ENCODE measurements around the gene CD247.

Gene CD247

DNA sequence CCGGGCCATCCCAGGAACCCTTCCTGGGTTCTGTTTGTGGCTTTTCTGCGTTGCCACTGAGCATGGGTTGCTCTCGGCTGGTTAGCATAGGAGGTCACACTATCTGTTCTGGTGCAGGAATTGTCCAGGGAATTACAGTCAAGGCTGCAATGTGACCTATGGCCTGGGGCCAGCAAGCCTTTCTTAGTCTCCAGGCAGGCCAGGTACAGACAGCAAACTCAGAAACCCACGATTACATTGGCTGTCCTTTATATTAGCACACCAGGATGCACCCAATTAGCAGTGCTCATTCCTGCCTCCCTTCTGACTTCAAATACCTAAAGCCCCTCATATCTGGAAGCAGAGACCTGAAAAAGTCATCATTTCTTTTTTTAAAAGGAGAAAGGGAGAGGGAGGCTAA lies 55.2 kb downstream of the CD247 start:
- DNase-seq (ENCODE audit: low read depth), result no peak

DNA sequence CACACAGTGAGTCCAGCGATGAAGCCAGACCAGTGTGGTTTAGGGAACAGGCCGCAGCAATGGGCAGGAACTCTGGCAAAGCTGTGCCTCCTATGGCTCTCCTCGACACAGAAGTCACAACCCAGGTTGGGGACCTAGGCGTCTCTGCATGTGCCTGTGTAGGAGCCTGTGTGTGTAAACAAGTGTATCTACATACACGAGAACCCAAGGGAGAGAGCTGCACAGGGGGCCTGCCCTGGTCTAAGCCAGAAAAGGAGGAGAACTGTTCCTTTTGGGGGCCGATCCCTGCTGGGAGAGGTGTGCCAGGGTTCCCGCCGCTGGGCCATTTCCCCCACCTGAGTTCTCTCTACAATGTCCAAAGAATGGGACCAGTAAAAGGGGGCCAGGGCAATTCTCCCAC lies 56.0 kb downstream of the CD247 start:
- no peak for DNase-seq (ENCODE audit: low read depth)

DNA sequence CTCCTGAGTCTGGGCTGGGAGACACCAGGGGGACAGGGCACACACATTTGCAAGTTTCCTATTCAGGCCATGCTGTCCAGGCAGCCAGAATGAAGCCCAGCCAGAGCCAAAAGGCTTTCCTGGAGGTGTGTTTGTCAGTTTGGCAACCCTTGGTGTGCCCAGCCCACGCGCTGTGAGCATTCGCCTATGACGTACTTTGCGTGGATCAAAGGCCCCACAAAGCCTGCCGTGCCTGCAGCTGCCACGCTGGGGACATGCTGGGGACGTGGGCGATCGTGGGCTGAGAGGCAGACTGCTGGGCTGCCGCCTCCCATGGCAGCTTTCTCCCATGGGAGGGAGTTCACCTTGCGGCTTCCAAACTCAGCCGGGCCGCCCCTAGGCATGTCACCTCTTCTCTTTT lies 57.5 kb downstream of the CD247 start:
- DNase-seq (ENCODE audit: low read depth), result no peak

DNA sequence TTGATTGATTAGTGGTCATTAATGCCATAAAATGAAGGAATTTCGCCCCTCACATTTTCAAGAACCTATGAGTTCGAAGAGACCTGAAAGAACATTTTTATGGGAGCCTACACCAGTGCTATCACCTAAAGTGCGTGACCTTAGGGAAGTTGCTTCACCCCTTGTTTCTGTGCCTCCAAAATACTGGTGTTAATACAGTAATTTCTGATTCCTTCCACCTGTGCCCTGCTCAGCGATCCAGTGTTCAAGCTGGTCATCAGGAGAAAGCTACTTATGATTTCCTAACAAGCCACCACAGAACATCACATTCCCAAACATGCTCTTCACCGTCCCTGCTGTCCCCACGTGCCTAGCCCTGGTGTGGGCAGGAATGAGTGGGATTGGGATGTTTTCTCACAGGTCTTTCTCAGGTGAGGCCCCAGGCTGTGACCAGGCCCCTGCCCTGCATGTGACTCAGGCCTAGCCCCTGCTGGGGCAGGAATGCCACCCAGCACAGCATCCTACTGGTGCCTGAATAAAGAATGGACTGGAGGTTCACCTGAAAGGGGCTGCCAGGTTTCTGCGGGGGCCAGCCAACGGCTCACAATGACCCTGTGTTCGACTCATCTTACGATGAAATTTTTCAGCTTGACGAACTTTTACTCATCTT lies 60.3 kb downstream of the CD247 start:
- DNase-seq (ENCODE audit: low read depth), result no peak

DNA sequence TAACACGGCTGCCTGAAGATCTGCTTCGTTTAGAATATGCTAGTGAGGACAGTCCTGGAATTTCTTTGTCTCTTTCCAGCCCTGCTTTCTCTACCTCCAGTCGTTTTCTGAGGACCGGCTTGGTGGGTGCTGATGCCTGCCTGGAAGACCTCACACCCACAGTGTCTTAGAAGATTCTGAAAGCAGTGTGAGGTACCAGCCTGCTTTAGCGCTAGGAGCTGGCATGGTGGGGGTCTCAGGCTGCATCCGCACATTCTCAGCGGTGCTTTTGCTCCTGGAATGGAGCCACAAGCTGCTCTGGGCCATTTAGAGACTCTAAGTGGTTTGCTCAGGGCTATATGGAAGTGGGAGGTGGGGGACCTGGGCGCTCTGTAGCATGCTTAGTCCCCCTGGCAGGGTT lies 61.4 kb downstream of the CD247 start:
- no peak for DNase-seq (ENCODE audit: low read depth)

DNA sequence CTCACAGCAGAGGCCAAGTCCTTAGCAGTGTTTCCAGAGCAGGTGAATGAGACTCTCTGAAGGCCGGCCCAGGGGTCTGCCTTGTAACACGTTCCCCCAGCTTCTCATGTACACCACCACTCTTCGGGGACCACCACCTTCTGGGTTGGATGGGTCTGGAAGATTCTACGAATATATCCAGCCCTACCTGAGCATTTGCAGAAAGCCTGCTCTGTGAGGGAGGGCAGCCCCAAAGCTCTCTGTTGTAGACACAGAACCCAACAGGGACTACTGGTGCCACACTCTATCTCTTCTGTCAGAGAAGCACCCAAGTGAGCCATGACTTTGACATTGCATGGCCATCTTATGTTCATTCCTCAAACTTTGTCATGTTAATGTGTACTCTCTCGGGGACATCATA lies 61.8 kb downstream of the CD247 start:
- no peak for DNase-seq (ENCODE audit: low read depth)

DNA sequence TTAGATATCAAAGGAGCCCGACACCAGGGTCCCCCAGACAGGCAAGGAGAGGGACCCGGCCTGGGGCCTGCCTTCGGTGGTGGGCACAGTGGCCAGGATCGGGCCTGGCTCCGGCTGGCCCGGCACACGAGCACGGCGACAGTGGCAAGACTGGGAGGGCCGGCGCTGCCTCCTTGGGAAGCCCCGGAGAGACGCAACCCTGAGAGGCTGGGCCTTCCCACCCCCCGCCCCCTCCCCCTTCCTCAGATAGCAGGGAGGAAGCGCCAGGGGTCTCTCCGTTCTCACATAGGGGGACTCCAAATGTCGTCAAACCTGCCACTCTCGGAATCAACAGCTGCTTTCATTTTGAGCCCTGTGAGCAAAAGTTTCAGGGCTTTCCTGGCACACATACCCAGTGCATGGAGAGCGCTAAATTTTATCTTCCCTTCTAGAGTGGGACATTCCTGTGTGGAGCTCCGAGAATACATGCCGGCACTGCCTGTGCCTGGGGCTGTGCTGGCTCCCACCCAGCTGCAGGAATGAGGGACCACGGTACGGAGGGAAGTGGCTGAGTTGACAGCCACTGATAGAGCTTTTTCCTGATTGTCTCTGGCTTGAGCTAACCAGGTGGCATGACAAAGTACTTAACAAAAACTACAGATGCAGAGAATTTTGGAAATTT lies 62.4 kb downstream of the CD247 start:
- no peak for DNase-seq (ENCODE audit: low read depth)

DNA sequence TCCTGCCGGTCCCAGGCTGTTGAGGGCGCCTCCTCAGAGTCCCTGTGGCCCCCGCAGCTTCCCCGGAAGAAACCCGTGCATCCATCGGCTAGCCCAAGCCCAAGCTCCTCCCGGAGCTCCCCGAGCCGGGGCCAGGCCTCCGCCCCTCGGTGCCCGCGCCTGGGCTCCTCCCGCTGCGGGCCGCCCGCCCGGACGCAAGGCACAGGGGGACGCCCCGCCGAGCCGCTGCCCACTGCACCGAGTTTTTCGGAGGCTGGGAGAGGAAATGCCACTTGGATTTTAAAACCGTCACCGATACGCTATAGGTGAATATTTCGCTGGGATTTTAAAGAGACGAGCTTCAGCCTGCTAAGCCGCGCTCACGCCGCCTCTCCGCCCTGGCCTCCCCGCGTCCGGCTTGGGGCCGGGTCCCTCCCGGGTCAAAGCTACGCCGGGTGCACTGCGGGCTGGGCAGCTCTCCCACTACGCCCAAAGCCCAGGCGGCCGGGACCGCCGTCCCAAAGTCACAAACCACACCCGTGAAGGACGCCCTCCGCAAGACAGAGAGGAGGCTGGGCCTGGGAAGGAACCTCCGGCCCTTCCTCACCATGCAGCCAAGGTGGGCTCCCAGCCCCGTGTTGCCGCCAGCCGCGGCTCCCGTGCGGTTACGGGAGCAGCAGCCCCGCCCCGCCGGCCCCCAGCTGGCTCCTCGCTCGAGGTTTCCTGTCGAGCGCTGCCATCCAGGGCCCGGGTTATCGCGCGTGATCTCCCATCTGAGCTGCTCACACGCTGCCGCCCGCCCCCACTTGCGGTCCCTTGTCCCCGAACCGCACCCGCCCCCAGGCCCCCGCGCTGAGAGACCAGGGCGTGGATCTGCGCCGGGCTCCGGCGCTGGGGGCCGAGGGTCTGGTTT lies 63.2 kb downstream of the CD247 start:
- DNase-seq (ENCODE audit: low read depth), result peak; percentile 61

DNA sequence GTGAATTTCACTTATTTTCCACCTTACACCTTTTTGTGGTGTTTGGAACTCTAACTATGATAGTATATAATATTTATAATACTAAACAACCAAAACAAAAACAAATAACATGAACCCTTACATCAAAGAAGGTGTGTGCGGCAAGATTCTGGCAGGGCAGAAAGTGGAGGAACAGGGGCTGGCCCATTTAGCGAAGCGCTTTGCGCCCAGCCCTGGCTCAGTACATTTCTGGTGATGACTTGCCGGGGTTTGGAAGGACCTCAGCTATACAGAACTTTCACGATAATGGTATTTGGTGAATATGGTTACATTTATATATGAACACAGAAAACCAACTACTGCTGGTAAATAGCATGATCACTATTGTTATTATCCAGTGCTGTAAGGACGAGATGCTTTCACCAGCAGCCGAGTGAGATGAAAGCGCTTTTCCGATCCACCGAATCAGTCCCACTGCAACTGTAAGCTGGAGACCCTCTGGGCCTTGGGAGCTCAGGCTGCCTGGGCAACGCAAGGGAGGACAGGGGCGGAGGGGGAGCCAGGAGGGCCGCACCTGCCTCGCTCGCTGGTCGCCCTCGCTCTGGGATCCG lies 63.9 kb downstream of the CD247 start:
- DNase-seq (ENCODE audit: low read depth), result no peak

DNA sequence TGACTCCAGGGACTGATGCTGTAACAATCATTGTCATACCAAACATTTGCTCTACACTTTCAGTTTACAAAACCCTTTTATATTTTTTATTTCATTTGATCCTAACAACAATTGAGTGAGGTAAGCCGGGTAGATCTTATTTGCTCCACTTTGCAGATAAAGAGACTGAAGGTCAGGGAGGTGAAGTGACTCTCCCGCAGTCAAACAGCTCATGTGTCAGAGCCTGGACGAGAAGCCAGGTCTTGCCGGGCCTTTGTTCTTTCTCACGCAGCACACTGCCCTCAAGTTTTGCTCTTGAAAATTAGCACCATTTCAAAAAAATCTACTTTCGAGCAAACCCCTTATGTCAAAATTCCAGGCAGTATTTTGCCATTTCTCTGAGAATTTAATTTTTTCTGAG lies 65.2 kb downstream of the CD247 start:
- no peak for DNase-seq (ENCODE audit: low read depth)

DNA sequence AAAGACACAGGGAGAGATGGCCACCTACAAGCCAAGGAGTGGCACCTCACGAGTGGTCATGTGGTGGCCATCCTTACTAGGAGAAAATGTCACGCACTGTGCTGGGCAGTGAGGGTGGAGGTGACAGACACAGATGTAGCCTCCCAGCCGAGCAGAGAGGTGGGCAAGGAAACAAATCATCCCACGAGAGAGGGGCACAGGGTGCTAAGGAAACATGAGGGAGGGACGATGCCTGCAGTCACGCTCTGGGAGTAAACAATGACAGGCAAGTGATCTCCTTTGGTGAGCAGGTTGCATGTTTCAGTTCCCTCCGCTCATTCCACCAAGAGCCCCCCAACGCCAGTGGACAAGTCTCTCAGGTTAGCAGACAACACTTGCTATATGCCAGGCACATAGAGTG lies 65.8 kb downstream of the CD247 start:
- no peak for DNase-seq (ENCODE audit: low read depth)

DNA sequence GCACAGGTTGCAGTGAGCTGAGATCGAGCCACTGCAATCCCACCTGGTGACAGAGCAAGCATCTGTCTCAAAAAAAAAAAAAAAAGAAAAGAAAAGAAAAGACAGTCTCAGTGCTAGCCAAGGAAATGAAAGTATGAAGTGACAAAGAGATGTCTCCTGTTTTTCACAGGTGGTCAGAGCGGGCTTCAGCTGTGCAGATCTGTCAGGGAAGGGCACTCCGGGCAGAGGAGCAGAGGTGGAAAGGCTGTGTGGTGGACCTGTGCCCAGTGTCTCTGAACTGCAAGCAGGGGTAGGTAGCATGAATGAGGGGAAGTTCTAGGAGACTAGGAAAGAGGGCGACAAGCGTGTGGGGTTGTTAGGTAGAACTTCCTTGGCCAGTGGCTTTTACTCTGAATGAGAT lies 67.5 kb downstream of the CD247 start:
- DNase-seq (ENCODE audit: low read depth), result no peak

DNA sequence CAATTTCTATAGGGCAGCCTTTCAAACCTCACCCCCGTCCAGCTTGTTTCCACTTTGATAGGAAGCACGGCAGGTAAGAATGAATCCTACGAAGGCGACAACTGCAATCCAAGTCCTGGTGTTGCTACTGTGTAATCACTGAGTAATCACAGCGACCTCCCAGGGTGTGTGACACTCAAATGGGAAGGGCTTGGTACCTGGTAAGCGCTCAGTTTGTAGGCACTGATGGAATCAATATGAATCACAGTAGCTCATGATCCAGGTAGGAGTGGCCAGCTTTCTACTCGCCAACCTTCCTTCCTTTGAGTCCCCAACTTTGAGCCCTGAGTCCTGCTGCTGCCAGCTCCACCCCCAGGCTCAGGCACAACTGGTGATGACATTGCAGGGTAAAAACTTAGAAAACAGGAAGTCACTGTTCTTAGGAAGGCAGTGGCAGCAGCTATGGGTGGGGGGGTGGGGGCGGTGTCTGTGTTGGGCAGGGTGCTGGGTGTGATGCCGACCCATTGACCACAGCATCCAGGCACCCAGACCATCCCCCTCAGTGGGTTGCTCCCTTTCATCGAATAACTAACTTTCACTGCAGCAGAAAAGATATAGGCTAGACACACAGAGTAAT lies 70.7 kb downstream of the CD247 start:
- no peak for DNase-seq (ENCODE audit: low read depth)

DNA sequence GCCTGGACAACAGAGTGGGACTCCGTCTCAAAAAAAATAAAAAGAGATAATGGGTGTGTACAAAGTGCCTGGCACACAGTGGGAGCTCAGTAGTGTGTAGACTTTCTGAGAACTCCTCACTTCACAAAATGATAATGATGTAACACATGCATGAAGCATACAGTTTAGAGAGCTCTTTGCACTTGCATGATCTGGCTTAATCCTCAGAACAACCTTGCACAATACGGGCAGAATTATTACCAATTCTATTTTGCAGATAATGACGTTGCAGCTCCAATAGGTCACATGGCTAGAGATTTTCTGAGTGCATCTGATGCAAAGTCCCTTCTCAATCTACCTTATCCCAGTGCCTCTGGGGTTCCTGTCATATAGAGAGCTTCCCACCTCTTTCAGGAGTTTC lies 71.4 kb downstream of the CD247 start:
- no peak for DNase-seq (ENCODE audit: low read depth)

DNA sequence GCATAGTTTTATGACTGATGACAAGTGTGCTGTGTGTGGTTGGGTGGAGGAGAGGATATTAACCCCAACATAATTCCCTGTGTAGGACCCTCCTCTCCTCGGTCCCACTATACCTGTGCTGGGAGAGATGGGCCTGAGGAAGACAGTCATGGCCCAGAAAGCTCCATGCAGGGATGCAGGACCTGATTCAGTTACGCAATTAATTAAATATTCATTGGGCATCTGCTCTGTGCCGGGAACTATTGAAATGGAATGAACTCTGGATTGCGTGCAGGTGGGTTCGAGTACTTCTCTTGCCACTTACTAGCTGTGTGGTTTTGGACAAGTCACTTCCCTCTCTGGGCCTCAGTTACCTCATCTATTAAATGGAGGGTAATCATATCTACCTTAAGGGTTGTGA lies 74.6 kb downstream of the CD247 start:
- no peak for DNase-seq (ENCODE audit: low read depth)

DNA sequence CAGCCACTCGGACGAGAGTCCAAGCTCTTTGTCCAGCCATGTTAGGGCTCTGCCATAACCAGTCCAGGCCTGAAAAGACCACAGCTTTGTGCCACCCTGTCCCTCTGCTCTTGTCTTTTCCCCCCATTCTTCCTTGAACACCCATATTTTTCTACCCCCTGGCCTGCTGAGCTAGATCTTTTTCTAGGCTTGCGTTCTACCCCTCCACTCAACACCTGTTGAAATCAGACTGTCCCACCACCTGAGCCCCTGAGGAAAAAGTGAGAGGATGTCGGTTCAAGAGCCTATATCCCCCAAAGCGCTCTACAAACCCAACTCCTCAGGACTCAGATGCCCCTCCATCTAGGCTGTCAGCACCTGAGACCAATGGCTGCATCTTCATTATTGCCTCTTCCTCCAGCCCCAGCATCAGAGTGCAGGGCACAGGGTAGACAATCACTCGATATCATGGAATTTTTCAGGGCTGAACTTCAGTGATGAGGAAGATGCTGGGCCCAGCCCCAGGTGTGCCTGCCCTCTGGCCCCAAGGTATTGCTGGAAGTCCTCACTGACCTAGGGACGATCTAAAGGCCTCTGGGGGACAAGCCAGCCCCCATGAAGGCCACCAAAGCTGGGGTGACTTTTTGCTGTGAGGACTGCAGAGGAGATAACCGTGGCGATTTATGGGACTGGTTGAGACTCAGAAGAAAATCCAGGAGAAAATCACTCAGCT lies 75.3 kb downstream of the CD247 start:
- no peak for DNase-seq (ENCODE audit: low read depth)

DNA sequence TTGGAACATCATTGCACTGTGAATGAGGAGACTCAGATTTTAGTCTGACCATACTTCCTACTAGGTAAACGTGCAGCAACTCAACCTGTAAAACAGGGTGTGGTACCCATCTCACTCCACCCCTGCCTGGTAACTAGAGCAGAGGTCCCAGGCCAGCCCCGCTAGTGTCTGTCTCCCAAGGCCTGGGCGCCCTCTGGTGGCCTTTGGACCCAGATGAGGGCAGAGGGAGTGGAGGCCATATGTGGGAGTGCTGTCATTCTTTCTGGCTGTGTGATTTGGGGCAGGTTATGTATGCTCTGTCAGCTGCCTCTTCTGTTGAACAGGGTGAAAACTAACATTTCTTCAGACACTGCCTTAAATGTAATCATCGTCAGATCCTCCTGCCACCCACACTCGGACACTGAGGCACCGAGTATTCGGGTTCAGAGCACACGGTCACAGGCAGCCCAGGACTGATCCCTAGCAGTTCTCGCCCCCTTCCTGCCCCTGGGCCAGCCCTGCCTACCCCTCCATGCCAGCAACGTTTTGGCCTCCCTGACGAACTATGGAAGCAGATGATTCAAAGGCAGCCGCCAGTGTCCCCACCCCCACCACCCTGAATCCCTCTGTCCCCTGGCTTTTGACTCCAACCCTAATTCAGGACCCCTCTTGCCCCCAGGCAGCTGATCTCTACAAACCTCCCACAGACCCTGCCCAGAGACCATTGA lies 76.0 kb downstream of the CD247 start:
- DNase-seq (ENCODE audit: low read depth), result peak; percentile 76

DNA sequence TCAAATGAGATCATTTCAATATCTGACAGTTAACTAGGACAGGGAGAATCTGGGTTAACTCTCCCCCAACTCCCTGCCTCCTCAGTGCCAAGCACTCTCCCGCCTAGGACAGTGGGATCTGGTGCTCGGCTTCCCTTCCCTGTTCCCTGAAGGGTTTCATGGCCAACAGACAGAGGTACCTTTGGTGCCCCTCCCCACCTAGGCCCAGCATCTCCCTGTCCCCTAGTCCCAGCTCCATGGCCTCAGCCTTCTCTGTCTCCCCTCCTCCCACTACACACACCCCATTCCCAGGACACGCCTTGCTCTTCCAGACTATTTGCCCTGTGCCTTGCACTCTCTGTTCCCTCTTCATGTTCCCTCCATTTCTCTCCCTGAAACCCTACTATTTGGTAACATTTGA lies 77.1 kb downstream of the CD247 start:
- DNase-seq (ENCODE audit: low read depth), result no peak

DNA sequence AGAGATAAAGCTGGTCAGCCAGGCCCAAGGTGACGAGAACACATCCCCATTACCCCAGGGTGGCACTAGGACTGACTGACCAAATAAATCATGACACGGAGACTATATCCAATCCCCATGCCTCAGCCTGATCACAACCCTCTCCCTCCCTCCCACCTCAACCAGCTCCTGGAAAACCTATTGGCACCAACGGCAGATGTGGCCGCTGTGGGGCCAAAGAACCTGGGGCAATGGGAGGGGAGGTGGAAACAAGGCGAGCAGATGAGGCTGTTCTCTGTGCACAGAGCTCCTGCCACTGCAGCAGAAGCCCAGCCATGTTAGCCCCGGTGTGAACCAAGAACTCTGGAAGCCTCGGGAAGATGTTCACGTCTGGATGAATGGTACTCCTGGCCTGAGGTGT lies 77.6 kb downstream of the CD247 start:
- DNase-seq (ENCODE audit: low read depth), result no peak

DNA sequence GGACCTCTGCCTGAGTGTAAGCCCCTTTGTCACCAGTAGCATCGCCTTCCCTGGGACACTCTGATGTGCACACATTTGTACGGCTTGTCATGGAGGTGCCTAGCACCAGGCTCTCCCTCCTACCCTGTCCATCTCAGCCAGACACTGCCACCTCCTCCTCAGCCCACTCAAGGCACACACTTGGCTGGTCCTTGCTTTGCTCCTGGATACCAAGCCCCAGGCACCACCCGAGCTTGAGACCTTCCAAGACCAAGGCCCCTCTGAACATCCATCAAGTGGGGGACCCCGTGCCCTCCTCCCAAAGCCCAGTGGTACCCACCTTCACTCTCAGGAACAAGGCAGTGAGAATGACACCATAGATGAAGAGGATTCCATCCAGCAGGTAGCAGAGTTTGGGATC lies 78.0 kb downstream of the CD247 start:
- DNase-seq (ENCODE audit: low read depth), result no peak

All from stimulated activated CD8-positive, alpha-beta memory T cell treated with anti-CD3 and anti-CD28 coated beads, Interleukin-12 subunit alpha, Interleukin-12 subunit beta, amount 100 ng/mL, for 1 hour (primary cell).